AG04449 (cell line): ENCODE data around the gene IL11.

Source experiments
- CTCF ChIA-PET: fragments of 350-600 bp; formaldehyde crosslinking; extraction: SDS; loops from one replicate; lab custom pipeline; 2021; ENCODE audit warnings: antibody characterized with exemption; lab: Yijun Ruan, JAX
- POLR2A ChIA-PET: fragments of 400-600, 350-600 bp; formaldehyde crosslinking; extraction: SDS; loops from one replicate; lab custom pipeline; 2020; ENCODE audit warnings: antibody characterized with exemption, inconsistent platforms; lab: Yijun Ruan, JAX
- DNase-seq: peaks from one replicate; pipeline ENCODE4 v3.0.0-alpha.2; 2010; ENCODE audit warnings: low read depth, low spot score
- H3K4me3 ChIP-seq: 2 replicates; pipeline ENCODE4 v1.5.1; 2011; ENCODE audit warnings: low read depth, mild to moderate bottlenecking, control low read depth, low read length
- TF ChIP-seq, protein P1 (sequence below): IDR thresholded peaks from one replicate; pipeline ENCODE4 v1.5.1; 2011; ENCODE audit warnings: mild to moderate bottlenecking, moderate library complexity, low read length, control low read depth, inconsistent platforms; ENCODE audit not compliant: insufficient read depth; ENCODE audit errors: missing control alignments

The IL11 gene

DNA sequence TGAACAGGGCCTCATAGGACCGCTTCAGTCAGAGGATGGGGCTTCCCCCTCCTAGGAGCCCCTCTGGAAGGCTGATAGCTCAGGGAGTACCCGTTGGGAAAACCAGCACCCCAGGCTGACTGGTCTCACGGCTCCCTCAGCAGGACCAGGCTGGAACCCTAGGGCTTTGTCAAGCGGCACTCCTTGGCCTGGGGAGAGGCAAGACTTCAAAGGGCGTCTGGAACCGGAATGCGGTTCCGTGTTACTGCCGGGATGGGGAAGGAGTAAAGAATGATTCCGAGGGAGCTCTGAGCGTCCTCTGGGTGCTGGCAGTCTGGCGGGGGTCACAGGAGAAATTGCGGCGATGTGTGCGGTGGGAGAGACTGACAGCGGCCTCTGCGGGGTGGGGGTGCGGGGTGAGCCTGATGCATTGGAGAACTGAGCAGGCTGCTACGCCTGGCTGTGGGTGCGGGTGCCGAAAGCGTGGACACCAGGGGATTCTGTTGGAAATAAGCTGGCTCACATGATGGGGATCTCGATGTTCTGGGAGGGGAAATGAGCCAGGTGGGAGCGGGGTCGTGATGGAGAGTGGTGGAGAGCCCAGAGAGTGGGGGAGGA lies 17.6 kb downstream of the IL11 start:
- TF ChIP-seq, protein P1, sequence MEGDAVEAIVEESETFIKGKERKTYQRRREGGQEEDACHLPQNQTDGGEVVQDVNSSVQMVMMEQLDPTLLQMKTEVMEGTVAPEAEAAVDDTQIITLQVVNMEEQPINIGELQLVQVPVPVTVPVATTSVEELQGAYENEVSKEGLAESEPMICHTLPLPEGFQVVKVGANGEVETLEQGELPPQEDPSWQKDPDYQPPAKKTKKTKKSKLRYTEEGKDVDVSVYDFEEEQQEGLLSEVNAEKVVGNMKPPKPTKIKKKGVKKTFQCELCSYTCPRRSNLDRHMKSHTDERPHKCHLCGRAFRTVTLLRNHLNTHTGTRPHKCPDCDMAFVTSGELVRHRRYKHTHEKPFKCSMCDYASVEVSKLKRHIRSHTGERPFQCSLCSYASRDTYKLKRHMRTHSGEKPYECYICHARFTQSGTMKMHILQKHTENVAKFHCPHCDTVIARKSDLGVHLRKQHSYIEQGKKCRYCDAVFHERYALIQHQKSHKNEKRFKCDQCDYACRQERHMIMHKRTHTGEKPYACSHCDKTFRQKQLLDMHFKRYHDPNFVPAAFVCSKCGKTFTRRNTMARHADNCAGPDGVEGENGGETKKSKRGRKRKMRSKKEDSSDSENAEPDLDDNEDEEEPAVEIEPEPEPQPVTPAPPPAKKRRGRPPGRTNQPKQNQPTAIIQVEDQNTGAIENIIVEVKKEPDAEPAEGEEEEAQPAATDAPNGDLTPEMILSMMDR: no peak
- no peak overlapping the region for H3K4me3 ChIP-seq
- CTCF ChIA-PET: interaction anchor here (1.1 to 1.3 kb wide), 2 partner anchors 14 to 16 kb away, joined by 3 to 4 read pairs; partner anchors contain the start of gene KMT5C
- no peak for DNase-seq
- POLR2A ChIA-PET: interaction anchor here (1.4 kb wide), 1 partner anchor 55 kb away, joined by 4 read pairs; the partner anchor contains the start of gene UBE2S

DNA sequence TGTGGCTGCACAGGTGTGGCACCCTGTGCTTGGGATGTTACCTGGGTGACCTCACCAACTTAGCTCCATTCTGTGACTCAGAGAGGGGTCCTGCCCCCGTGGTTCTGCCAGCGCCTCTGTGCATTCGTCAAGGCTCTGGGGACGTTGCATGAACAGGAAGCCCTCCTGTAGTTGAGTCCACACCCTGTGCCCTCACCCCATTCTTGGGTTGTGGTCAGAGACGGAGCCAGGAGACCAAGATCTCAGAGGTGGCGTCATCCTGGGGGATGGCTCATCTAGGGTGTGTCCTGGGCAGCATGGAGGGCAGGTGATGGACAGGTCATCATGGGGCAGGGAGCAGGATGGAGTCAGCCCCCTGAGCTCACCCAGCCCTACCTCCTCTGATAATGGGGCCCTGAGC lies 18.2 kb downstream of the IL11 start:
- POLR2A ChIA-PET: no interaction called here
- DNase-seq: no peak
- TF ChIP-seq, protein P1: no peak
- CTCF ChIA-PET: no interaction called here
- no peak overlapping the region for H3K4me3 ChIP-seq

DNA sequence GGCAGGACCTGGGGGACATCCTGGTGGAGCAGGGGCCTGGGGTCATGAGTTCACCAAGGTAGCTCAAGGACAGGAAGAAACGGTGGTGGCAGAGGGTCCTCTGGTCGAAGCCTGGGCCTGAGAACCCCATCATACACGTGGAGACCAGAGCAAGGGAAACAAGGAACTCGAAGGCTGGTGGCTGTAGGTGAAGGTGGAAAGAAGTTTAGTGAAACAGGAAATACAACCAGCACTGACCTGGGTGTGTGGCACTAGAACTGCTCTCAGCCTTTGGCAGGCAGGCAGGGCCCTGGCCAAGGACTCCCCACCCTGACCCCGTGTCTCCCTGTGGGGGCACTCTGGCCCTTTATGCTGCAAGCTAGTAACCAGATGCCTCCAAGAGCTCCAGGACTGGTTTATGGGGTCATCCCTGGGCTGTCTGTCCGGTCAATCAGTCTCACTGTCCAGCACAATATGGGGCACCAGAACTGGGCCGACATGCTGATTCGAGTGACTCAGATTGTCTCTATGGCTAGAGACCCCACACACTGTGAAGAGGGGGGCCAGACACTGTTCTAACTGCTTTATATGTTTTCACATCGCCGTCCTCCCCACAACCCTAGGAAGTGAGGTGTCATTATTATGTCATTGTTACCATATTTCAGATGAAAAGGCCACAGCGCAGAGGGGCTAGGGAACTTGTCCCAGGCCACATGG lies 19.5 kb downstream of the IL11 start:
- ChIA-PET CTCF (interaction anchor here (1.0 to 1.7 kb wide), 3 partner anchors 12 to 49 kb away, joined by 3 to 9 read pairs (median 6); partner anchors contain the start of gene KMT5C), POLR2A (interaction anchor here (0.6 to 3.3 kb wide), 3 partner anchors 11 to 14 kb away, joined by 3 to 14 read pairs (median 3); partner anchors contain the start of gene KMT5C)
- TF ChIP-seq, protein P1: no peak
- no peak for DNase-seq
- H3K4me3 ChIP-seq: no peak overlapping the region

DNA sequence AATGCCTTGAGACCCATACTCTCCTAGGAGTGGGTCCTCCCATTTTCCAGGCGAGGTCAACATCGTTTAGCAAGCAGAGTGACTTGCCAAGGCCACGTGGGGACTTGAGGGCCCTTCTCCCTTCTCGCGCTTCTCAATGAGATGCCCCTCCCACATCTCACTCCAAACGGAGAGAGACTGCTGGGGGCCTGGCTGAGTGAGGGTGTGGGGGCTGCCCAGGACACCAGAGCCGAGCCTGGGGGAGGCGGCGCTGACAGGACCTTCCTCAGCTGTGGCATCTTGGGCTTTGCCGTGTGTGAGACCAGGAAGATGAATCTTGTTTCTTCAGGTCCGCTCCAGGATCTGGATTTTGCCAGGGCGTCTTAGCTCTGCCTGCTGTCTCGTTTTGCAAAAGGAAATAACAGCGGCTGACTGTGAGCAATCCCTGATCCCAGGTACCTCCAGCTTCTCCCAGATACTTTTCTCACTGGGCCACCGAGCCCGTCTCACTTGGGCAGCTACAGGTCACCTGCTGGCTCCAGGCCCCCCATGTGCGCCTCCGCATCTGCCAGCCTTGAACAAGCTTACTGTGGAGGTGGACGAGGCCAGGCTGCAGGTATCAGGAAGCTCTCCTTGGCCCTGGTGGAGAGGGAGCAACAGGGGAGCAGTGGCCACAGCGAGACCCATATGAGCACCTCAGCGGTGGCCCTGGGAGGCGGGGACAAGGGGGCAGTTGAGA lies 21.8 kb downstream of the IL11 start:
- CTCF ChIA-PET: interaction anchor here (1.1 kb wide), 1 partner anchor 9 kb away, joined by 5 read pairs; no protein-coding TSS in a partner anchor
- DNase-seq: no peak
- POLR2A ChIA-PET: interaction anchor here (3.3 kb wide), 1 partner anchor 9 kb away, joined by 14 read pairs; the partner anchor contains the start of gene KMT5C
- no peak overlapping the region for H3K4me3 ChIP-seq
- TF ChIP-seq, protein P1: no peak

DNA sequence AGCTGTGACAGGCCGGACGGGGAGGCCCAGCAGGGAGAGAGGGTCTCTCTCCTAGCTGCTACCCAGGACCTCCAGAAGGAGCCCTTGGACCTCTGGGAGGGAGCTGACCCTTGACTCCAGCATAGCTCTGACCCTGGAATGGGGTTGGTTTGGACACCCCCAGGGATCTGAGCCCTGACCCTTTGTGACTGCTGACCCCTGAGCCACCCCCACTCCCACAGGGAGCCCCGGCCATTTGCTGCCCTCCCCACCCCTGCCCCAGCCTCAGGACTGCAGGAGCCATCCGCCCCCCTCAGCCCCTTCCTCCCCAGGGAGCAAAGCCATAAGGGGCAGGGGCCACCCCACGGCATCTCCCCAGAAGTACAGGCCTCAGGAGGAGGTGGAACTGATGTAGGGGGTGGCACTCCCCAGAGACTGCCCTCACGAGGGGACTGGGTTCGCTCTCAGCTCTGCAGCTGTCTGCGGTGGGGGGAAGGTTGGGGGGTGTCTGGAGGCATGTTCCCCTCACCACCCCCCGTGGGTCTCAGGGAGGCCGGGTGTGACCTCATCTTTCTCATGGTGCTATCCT lies 22.7 kb downstream of the IL11 start:
- no peak for DNase-seq
- H3K4me3 ChIP-seq: no peak overlapping the region
- POLR2A ChIA-PET: interaction anchor here (3.3 kb wide), 1 partner anchor 8 kb away, joined by 14 read pairs; the partner anchor contains the start of gene KMT5C
- TF ChIP-seq, protein P1: no peak
- CTCF ChIA-PET: no interaction called here
